Muscle layer of duodenum (tissue), 2 donors: ENCODE measurements around the gene UTP25.

ENCODE experiments used
- H3K27ac ChIP-seq: one replicate; pipeline ENCODE4 v1.7.0; 2013; ENCODE audit warnings: mild to moderate bottlenecking, low read length
- H3K27me3 ChIP-seq: one replicate; pipeline ENCODE4 v1.7.0; 2013; ENCODE audit warnings: low read depth, mild to moderate bottlenecking, control low read depth, low read length
- H3K36me3 ChIP-seq, 2 donors: one replicate each; pipeline ENCODE4 v1.7.0; 2013; ENCODE audit warnings: low read length in 2 of 2, control low read depth in 1 of 2, mild to moderate bottlenecking in 1 of 2; ENCODE audit not compliant: insufficient read depth in 2 of 2, control insufficient read depth in 1 of 2
- H3K4me1 ChIP-seq, 2 donors: one replicate each; pipeline ENCODE4 v1.7.0; 2013; ENCODE audit warnings: low read length in 2 of 2, mild to moderate bottlenecking in 2 of 2, control low read depth in 1 of 2, moderate library complexity in 1 of 2; ENCODE audit not compliant: insufficient read depth in 2 of 2, control insufficient read depth in 1 of 2
- H3K4me3 ChIP-seq, 2 donors: one replicate each; pipeline ENCODE4 v1.7.0; 2013; ENCODE audit warnings: low read length in 2 of 2, low read depth in 1 of 2, mild to moderate bottlenecking in 1 of 2
- H3K9me3 ChIP-seq, 2 donors: one replicate each; pipeline ENCODE4 v1.7.0; 2013; ENCODE audit warnings: low read length in 2 of 2, control low read depth in 1 of 2, mild to moderate bottlenecking in 1 of 2; ENCODE audit not compliant: control insufficient read depth in 1 of 2
- donor health status: healthy.

Gene UTP25

DNA sequence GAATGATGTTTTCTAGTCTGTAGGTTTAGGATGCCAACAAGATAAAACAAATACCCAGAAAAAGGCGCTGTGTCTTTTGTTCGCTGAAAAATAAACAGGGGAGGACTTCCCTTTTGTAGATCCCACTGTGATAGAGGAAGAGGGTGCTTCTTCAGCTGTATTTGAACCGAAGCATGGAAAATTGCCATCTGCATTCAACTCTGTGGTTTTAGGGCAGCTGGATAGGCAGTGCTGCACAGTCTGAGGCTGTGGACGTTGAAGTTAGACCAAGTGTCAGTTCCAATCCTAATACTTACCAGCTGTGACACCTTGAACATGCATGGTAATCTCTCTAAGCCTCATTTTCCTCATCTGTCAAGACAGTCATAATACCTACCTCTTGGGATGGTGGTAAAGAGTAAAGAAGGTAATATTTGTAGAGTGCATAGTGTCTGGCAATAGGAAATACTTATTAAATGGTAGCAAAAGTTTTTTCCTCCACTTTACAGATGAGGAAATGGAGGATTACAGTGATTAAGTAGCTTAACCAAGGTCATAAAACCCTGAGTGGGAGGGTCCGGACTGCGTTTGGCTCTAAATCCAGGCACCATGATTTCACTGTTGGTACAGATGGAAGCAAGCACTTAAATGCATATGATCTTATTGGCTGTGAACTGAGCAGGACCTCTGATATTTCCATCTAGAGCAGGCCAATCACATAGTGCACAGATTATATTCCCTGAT, 48.5 kb downstream of the UTP25 start:
- no peaks in the 10 kb centered on the region for H3K9me3 ChIP-seq
- no peak overlapping the region for H3K27ac ChIP-seq
- H3K36me3 ChIP-seq, result no peaks in the 10 kb centered on the region
- no peaks in the 10 kb centered on the region for H3K4me1 ChIP-seq
- no peak overlapping the region for H3K4me3 ChIP-seq
- H3K27me3 ChIP-seq, result no peaks in the 10 kb centered on the region

DNA sequence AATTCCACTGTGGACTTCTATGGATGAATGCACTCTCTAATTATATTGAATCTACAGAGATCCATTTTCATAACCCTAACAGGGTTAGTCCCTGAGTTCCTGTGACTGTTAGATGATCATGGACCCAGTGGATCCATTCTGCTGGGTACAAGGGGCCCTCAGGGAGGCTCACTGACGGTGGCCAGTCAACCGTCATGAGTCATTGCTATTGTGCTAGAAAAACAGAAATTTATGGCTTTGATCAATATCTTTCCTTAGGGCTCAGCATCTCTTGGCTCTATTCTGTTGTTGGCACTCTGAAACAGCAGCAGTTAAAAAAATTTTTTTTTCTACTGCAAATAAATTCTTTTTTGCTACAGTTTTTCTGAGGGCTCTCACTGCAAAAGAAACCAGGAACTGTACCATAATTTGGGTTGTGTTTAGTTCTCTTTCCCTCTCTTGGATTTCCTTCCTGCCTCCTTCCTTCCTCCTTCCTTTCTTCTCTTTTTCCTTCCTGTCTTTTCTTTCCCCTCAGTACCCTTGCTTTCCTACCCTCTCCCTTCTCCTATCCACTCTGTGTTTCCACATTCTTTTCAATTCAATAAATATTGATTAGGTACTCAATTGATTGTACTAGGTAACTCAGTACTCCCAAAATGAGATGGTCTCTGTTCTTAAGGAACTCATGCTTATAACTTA, 49.5 kb downstream of the UTP25 start:
- H3K4me1 ChIP-seq, result no peaks in the 10 kb centered on the region
- H3K9me3 ChIP-seq, result no peaks in the 10 kb centered on the region
- no peak overlapping the region for H3K4me3 ChIP-seq
- no peak overlapping the region for H3K27ac ChIP-seq
- no peaks in the 10 kb centered on the region for H3K27me3 ChIP-seq
- no peaks in the 10 kb centered on the region for H3K36me3 ChIP-seq

DNA sequence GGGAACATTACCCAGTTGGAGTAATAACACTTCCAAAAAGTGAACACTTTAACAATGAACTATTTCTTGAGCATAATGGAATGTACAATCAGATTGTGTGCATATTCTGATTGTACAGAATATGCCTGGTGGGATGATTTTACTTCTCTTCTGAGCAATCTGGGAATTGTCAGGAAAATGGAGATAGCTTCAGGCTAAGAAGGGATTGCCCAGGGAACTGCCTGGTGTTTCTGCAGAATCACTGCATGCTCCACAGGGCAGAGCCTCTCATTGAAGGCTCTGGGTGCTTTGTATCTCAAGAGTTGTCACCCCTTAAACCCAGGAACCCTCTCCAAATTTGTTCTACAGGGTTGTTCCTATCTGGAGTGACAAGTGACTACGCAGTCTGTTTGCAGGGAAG, 51.2 kb downstream of the UTP25 start:
- Histone ChIP-seq H3K9me3 (no peaks in the 10 kb centered on the region), H3K4me3 (no peak overlapping the region), H3K27me3 (no peaks in the 10 kb centered on the region), H3K4me1 (no peaks in the 10 kb centered on the region), H3K27ac (no peak overlapping the region), H3K36me3 (peaks cover 0 to 4% of the 10 kb centered on the region in 2 donors)

DNA sequence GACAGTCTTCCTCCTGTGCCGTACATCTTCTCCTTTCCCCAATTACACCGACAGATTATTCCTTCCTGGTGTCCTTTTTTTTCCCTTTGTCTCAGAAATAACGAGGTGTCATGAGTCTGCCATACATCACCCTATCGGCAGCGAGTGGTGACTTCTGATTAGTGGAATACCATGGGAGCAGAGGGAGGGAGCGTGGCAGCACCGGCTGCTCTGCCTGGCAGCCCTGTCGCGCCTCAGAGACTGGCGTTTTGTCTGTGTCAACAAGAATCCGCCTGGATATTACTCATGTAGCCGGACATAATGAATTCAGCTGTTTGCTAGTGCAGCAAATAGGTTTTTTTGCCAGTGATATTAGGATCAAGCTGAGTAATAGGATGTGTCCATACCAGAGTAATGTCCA, 51.8 kb downstream of the UTP25 start:
- H3K9me3 ChIP-seq, result no peaks in the 10 kb centered on the region
- H3K27me3 ChIP-seq, result no peaks in the 10 kb centered on the region
- H3K4me3 ChIP-seq, result no peak overlapping the region
- H3K36me3 ChIP-seq, result peaks cover 0 to 5% of the 10 kb centered on the region in 2 donors
- no peaks in the 10 kb centered on the region for H3K4me1 ChIP-seq
- no peak overlapping the region for H3K27ac ChIP-seq

DNA sequence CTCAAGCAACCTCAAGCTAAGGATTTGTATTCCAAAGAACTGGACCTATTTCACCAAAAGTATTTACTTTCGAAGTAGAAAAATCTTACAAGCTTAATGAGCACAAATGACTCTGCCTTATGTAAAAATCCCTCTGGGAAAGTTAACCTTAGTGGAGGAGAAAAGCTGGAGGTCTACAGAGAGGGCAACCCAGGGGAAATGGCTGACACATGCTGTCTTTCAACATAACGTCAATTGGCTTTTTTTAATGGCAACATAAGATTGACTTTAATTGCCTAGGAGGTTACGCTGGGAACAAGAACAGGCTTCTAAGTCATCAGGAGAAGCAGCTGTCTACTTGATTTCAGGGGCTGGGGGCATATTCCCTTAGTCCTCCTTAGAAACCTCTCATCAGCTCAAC, 52.3 kb downstream of the UTP25 start:
- Histone ChIP-seq H3K27me3 (no peaks in the 10 kb centered on the region), H3K4me1 (no peaks in the 10 kb centered on the region), H3K9me3 (no peaks in the 10 kb centered on the region), H3K27ac (no peak overlapping the region), H3K4me3 (no peak overlapping the region), H3K36me3 (peaks cover 0 to 5% of the 10 kb centered on the region in 2 donors)

DNA sequence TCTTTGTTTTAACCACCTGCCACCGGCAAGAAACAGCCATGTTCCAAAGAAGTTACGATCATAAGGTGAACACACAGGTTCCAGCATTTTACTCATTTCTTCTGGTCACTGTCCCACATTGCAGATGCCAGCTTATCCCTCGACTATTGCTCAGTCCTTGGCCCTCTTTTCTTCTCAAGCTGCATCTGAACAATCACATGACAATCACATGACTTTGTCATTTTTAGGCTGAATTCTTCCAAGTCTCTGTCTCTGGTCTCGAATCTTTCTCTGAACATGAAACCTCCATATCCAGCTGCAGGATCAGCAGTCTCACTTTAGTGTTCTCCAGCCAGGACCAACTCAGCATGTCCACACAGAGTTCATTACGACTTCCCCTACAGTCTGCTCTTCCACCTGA, 53.8 kb downstream of the UTP25 start:
- Histone ChIP-seq H3K9me3 (no peaks in the 10 kb centered on the region), H3K4me3 (no peak overlapping the region), H3K27me3 (no peaks in the 10 kb centered on the region), H3K36me3 (peaks cover 0 to 5% of the 10 kb centered on the region in 2 donors), H3K4me1 (no peaks in the 10 kb centered on the region), H3K27ac (no peak overlapping the region)

DNA sequence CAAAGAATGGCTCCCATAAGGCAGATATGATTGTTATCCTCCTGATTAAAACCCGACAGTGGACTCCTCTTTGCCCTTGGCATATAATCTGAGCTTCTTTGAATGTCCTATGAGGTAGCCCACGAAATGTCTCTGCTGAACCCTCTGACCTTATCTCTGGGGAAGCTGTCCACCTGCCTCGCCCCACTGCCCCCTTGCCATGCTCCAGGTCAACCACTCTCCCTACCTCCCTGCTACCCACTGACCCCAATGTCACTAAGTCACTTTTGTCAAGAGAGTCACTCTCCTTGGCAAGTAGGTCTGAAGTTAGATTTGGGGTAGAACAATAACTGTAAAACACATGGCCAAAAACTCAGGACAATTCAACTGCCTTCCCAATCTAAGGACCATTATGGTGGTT, 54.5 kb downstream of the UTP25 start:
- Histone ChIP-seq H3K36me3 (peaks cover 0 to 5% of the 10 kb centered on the region in 2 donors), H3K27ac (no peak overlapping the region), H3K9me3 (no peaks in the 10 kb centered on the region), H3K4me3 (no peak overlapping the region), H3K27me3 (no peaks in the 10 kb centered on the region), H3K4me1 (no peaks in the 10 kb centered on the region)

DNA sequence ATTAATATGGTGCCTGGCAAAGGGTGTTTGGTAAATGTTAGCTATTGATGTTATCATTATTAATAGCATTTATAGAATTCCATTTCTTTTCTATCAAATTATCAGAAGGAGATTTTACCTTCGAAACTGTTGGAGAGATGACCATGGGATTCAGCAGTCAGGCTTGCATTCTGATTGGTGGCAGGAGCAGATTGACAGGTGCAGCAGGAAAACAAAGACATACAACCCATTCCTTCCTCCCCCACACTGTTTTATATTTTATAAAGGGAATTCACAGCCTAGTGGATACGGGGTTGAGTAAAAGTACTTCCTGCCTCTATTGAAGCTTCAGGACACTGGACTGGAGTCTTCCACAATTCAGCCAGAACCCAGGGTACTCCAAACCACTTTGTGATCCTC, 55.2 kb downstream of the UTP25 start:
- Histone ChIP-seq H3K9me3 (no peaks in the 10 kb centered on the region), H3K4me3 (no peak overlapping the region), H3K27ac (no peak overlapping the region), H3K27me3 (no peaks in the 10 kb centered on the region), H3K36me3 (peaks cover 0 to 5% of the 10 kb centered on the region in 2 donors), H3K4me1 (no peaks in the 10 kb centered on the region)

DNA sequence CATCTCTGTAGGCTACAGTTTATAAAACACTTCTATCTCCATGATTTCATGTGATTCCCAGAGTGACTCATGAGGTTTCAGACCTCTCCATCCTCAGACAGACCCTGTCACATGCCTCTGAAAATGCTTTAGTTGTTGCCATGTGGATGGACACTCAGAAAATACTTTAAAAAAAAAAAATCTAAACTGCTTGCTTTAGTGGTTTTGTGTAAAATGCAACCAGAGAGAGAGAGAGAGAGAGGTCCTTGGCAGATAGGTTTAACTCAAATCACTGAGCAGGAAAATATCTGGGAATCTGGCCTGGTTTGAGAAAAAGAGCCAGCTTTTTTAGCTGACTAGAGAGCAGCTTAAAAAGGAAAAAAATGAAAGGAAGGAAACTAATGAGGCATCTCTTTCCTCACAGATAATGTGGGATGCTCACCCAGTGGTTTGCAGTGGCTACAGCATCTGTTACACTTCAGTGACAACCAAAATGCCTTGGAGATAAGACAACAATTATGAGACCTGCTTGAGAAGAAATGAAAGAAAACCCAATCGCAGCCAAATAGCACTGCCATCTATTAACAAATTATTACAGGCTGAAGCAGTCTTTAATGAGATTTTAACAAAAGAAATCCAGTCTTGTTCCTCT, 55.7 kb downstream of the UTP25 start:
- Histone ChIP-seq H3K4me1 (no peaks in the 10 kb centered on the region), H3K27ac (no peak overlapping the region), H3K27me3 (no peaks in the 10 kb centered on the region)

DNA sequence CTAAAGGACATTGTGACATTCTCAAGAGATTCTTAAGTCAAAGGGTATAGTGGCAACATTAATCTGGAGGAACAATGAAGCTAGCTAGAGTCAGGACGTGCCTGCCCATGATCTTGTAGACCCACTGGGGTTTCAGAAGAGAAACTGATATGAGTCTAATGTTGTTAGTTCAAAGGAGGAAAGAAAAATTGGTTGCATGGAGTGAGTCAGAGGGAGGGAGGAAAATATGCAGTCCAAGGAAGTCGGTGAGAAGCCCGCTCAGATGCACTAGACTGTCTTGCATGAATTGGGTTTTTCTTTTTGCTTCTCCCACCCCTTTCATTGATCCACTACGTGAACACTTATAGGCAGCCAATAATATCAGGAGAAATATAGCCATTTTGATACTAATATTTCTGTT, 56.5 kb downstream of the UTP25 start:
- no peaks in the 10 kb centered on the region for H3K4me1 ChIP-seq
- H3K9me3 ChIP-seq, result no peaks in the 10 kb centered on the region
- H3K4me3 ChIP-seq, result no peak overlapping the region
- no peaks in the 10 kb centered on the region for H3K27me3 ChIP-seq
- no peak overlapping the region for H3K27ac ChIP-seq
- peaks cover 0 to 5% of the 10 kb centered on the region in 2 donors for H3K36me3 ChIP-seq

More for the DNA sequence above, 55.7 kb downstream of the UTP25 start:
- Histone ChIP-seq H3K36me3 (peaks cover 0 to 5% of the 10 kb centered on the region in 2 donors), H3K9me3 (no peaks in the 10 kb centered on the region), H3K4me3 (no peak overlapping the region)

DNA sequence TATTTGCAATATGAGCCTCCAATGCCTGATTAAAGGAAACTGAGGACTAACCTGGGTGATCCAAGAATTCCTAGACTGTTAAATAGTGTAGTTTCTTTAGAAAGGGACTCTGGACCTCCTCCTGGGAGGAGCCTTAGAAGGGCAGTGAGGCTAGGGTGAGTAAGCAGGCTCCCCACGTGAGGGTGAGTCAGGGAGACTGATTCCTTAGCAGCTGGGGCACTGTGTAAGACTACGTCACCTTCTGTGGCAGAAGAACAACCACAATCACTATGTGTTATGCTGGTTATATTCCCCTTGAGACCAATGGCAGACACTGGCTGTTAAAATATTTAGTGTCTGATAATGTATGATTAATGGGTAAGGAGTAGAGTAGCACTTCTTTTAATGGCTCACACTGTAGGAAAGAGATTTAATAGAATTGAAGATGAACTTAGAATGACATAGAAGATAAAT, 56.9 kb downstream of the UTP25 start:
- Histone ChIP-seq H3K9me3 (no peaks in the 10 kb centered on the region), H3K4me3 (no peak overlapping the region), H3K27ac (no peak overlapping the region), H3K4me1 (no peaks in the 10 kb centered on the region), H3K27me3 (no peaks in the 10 kb centered on the region), H3K36me3 (peaks cover 0 to 5% of the 10 kb centered on the region in 2 donors)
